IMR-90 (cell line): ENCODE measurements around the gene PLXND1. TPM values are rescaled to one million over a fixed set of nuclear protein-coding genes. Genes with fewer than 3 reads are reported as not detected.

Source experiments
- ATAC-seq: fragments of 200-7000 bp; cut with Tn5 transposase; 2 replicates; pipeline ENCODE4 v1.9.1; 2020; ENCODE audit warnings: low read depth, mild to moderate bottlenecking, moderate library complexity
- BruUV-seq: library from RNA; stranded (reverse); fragments of 400-500 nt; replicated peaks from 2 replicates; lab custom pipeline; 2021; lab: Mats Ljungman, UMichigan
- CTCF ChIA-PET: fragments of 300-600 bp; formaldehyde crosslinking; extraction: SDS; loops from one replicate; lab custom pipeline; 2021; ENCODE audit warnings: antibody characterized with exemption; lab: Yijun Ruan, JAX
- POLR2A ChIA-PET: fragments of 300-600 bp; sonication (Branson Sonifier 250); formaldehyde crosslinking; loops from one replicate; lab custom pipeline; 2022; ENCODE audit warnings: antibody characterized with exemption; ENCODE audit not compliant: unreplicated experiment; lab: Charles Lee
- DNase-seq: peaks from one replicate; pipeline ENCODE4 v3.0.0; 2013
- H2AFZ ChIP-seq: replicated peaks from 2 replicates; pipeline ENCODE3; 2013; ENCODE audit warnings: low read length, mild to moderate bottlenecking; ENCODE audit not compliant: poor library complexity
- H2AK5ac ChIP-seq: 2 replicates; pipeline ENCODE4 v1.6.1; 2013; ENCODE audit warnings: low read depth, low read length, inconsistent platforms
- H2AK9ac ChIP-seq: replicated peaks from 2 replicates; pipeline ENCODE3; 2013; ENCODE audit warnings: mild to moderate bottlenecking, low read depth, low read length, moderate library complexity; ENCODE audit not compliant: poor library complexity
- H2BK120ac ChIP-seq: 2 replicates; pipeline ENCODE4 v1.6.1; 2013; ENCODE audit warnings: low read depth, low read length, inconsistent platforms
- H2BK15ac ChIP-seq: 3 replicates; pipeline ENCODE4 v1.6.1; 2013; ENCODE audit warnings: low read depth, low read length, inconsistent platforms
- H2BK20ac ChIP-seq: 2 replicates; pipeline ENCODE4 v1.6.1; 2013; ENCODE audit warnings: low read depth, mild to moderate bottlenecking, inconsistent platforms, low read length, moderate library complexity
- H2BK5ac ChIP-seq: 2 replicates; pipeline ENCODE4 v1.6.1; 2013; ENCODE audit warnings: mild to moderate bottlenecking, low read depth, low read length, inconsistent platforms; ENCODE audit not compliant: poor library complexity, severe bottlenecking
- H3K14ac ChIP-seq: replicated peaks from 2 replicates; pipeline ENCODE4 v1.6.1; 2013; ENCODE audit warnings: low read depth, low read length, inconsistent platforms
- H3K18ac ChIP-seq: 2 replicates; pipeline ENCODE4 v1.6.1; 2013; ENCODE audit warnings: low read depth, low read length, control low read depth
- H3K23ac ChIP-seq: 2 replicates; pipeline ENCODE4 v1.6.1; 2013; ENCODE audit warnings: low read depth, low read length, inconsistent platforms
- H3K27ac ChIP-seq: 2 replicates; pipeline ENCODE4 v1.5.1; 2013; ENCODE audit warnings: mild to moderate bottlenecking, control low read depth, low read length; ENCODE audit not compliant: insufficient read depth
- H3K27me3 ChIP-seq: 2 replicates; pipeline ENCODE4 v1.6.1; 2013; ENCODE audit warnings: low read length; ENCODE audit not compliant: control insufficient read depth, insufficient read depth
- H3K36me3 ChIP-seq: 2 replicates; pipeline ENCODE4 v1.6.1; 2013; ENCODE audit warnings: low read length, mixed read lengths; ENCODE audit not compliant: control insufficient read depth, insufficient read depth
- H3K4ac ChIP-seq: 2 replicates; pipeline ENCODE4 v1.6.1; 2013; ENCODE audit warnings: low read depth, low read length, inconsistent platforms
- H3K4me1 ChIP-seq: 2 replicates; pipeline ENCODE4 v1.6.1; 2013; ENCODE audit warnings: low read length, mixed read lengths; ENCODE audit not compliant: control insufficient read depth, insufficient read depth
- H3K4me2 ChIP-seq: 2 replicates; pipeline ENCODE4 v1.6.1; 2013; ENCODE audit warnings: low read depth, mild to moderate bottlenecking, control low read depth, low read length, moderate library complexity
- H3K4me3 ChIP-seq: 2 replicates; pipeline ENCODE4 v1.5.1; 2013; ENCODE audit warnings: low read depth, mild to moderate bottlenecking, control low read depth, low read length, moderate library complexity; ENCODE audit not compliant: insufficient read depth
- H3K56ac ChIP-seq: 2 replicates; pipeline ENCODE4 v1.6.1; 2013; ENCODE audit warnings: low read length, inconsistent platforms; ENCODE audit not compliant: insufficient read depth; ENCODE audit errors: extremely low read depth
- H3K79me1 ChIP-seq, 2 experiments: 2 replicates each; pipeline ENCODE4 v1.6.1; 2013; ENCODE audit warnings: low read length in 2 of 2, inconsistent platforms in 1 of 2, low read depth in 1 of 2
- H3K9ac ChIP-seq: 2 replicates; pipeline ENCODE4 v1.6.1; 2013; ENCODE audit warnings: low read depth, low read length, control low read depth
- H3K9me1 ChIP-seq: 2 replicates; pipeline ENCODE4 v1.6.1; 2013; ENCODE audit warnings: low read length, inconsistent platforms; ENCODE audit not compliant: insufficient read depth
- H3K9me3 ChIP-seq: 2 replicates; pipeline ENCODE4 v1.6.1; 2013; ENCODE audit warnings: low read length; ENCODE audit not compliant: control insufficient read depth, insufficient read depth
- H4K20me1 ChIP-seq: 2 replicates; pipeline ENCODE4 v1.6.1; 2013; ENCODE audit warnings: low read length, inconsistent platforms; ENCODE audit not compliant: insufficient read depth
- H4K5ac ChIP-seq: 2 replicates; pipeline ENCODE4 v1.6.1; 2013; ENCODE audit warnings: mild to moderate bottlenecking, low read depth, low read length, control low read depth
- H4K8ac ChIP-seq, 2 experiments: 2 replicates each; pipeline ENCODE4 v1.6.1; 2013; ENCODE audit warnings: low read depth in 2 of 2, low read length in 2 of 2, control low read depth in 1 of 2, inconsistent platforms in 1 of 2
- H4K91ac ChIP-seq: 2 replicates; pipeline ENCODE4 v1.6.1; 2013; ENCODE audit warnings: low read depth, low read length, inconsistent platforms; ENCODE audit not compliant: insufficient read depth
- BHLHE40 ChIP-seq: fragments of 150-350 bp; IDR thresholded peaks from 2 replicates; pipeline ENCODE4 v1.6.1; 2016; ENCODE audit warnings: mild to moderate bottlenecking, low read depth, low read length
- FOS ChIP-seq: fragments of 150-350 bp; IDR thresholded peaks from 2 replicates; pipeline ENCODE4 v1.6.1; 2016; ENCODE audit warnings: low read depth, low read length
- MAZ ChIP-seq: IDR thresholded peaks from 2 replicates; pipeline ENCODE4 v1.6.1; 2012; ENCODE audit warnings: low read depth, mild to moderate bottlenecking, low read length, improper control_type of control experiment, moderate library complexity, borderline replicate concordance
- WGBS, 2 experiments: methylation state at CpG; one replicate each; pipeline versions ENCODE4 v1.1.5 to v1.1.7; 2013; ENCODE audit warnings: missing lambda C conversion rate in 2 of 2; ENCODE audit not compliant: insufficient read length in 1 of 2; ENCODE audit errors: extremely low coverage in 2 of 2; 5-methylcytosine and 5-hydroxymethylcytosine counted together
- dilution Hi-C: fragments of 300-500 bp; cut with HindIII; formaldehyde crosslinking; loops from one replicate; pipeline ENCODE4 v1.14.3; 2018; ENCODE audit warnings: low sequenced_read_pairs; ENCODE audit not compliant: unreplicated experiment
- in situ Hi-C: fragments of 300-500 bp; cut with MboI; formaldehyde crosslinking; loops from 3 replicates; pipeline ENCODE4 v1.14.3; 2019; ENCODE audit warnings: low sequenced_read_pairs, inconsistent platforms, mixed read lengths
- intact Hi-C: fragments of 100-400 bp; cut with micrococcal nuclease; formaldehyde crosslinking; loops from 2 replicates; pipeline ENCODE4 v1.10.0; 2022
- polyA plus RNA-seq, 3 experiments: library from polyadenylated mRNA; depleted of rRNA; stranded (reverse); fragments of >200 nt; gene quantifications; 2 replicates each; pipeline ENCODE4 v1.2.3, GENCODE V29; 2012; ENCODE audit warnings: low replicate concordance in 1 of 3
- total RNA-seq: library from RNA; depleted of rRNA; stranded (reverse); fragments of >200 nt; gene quantifications from 2 replicates; pipeline ENCODE4 v1.2.3, GENCODE V29; 2012
- TF ChIP-seq, protein P1 (sequence below): conservative IDR thresholded peaks from 2 replicates; pipeline ENCODE4 v1.5.1; 2012; ENCODE audit warnings: mild to moderate bottlenecking, low read depth, low read length, improper control_type of control experiment

The PLXND1 gene
- total and polyA plus RNA-seq, 2 of the 4 experiments (the other 2 are of a cell fraction) = 19.2 to 67.1 TPM

DNA sequence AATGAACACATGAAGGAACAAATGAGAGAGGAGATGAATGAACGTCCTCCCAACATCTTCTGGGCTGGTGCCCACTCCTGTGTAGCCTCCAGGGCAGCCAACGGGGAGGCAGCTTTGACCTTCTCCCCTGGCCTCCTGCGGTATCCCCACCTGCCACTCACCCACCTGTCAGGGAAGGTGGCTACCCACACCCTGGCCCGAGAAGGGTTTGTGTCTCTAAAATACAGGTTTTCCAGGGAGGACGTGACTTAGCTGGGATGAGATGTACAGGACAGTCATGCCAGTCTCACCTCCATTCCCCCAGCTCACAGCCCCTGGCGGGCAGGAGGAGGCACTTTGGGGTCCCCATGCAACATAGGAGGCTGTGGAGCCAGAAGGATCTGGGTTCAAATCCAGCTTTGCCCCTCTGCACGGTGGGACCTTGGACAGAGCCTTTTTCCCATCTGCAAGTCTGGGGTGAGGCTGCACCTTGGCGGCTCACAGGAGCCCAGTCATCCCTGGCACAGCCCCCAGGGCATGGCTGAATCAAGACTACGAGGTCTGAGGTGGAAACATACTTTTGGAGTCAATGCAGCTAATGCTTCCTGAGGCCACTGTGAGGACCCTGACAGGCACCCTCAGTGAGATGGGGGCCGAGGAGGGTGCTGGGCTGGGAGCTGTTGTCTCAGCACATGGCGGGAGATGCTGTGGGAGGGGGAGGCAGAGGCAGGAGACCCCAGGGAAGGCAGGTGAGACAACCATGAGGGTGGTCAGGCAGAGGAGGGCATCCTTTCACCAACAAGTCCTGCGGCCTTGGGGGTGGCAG is 11.1 kb upstream of the PLXND1 start:
- Histone ChIP-seq H4K5ac (no peak overlapping the region), H3K79me1 (no peaks in the 10 kb centered on the region), H4K91ac (no peak overlapping the region), H3K4me3 (no peak overlapping the region), H2BK20ac (no peak overlapping the region), H3K9me3 (no peaks in the 10 kb centered on the region), H3K27me3 (no peaks in the 10 kb centered on the region), H3K14ac (no peak overlapping the region), H3K9ac (no peak overlapping the region), H3K4me1 (peaks cover under 1% of the 10 kb centered on the region), H2AK5ac (peak overlapping the region; percentile 56; the same call in 1 of the 2 replicates), H4K8ac (no peak overlapping the region), H2AFZ (peak overlapping the region; percentile 49), H3K18ac (no peak overlapping the region), H3K4me2 (no peak overlapping the region), H2BK120ac (no peak overlapping the region), H2AK9ac (peak overlapping the region; percentile 42), H3K56ac (no peak overlapping the region), H3K4ac (0 out of 2 replicates have a peak overlapping the region, but pooled peaks have one; percentile 45), H3K9me1 (peaks cover 7% of the 10 kb centered on the region), H3K36me3 (no peaks in the 10 kb centered on the region), H4K20me1 (no peaks in the 10 kb centered on the region), H2BK15ac (no peak overlapping the region; the same call in 2 of the 3 replicates), H3K23ac (no peak overlapping the region), H2BK5ac (no peak overlapping the region), H3K27ac (no peak overlapping the region)
- dilution Hi-C loops (no loop called here), in situ Hi-C loops (loop anchor here (25.0 kb wide), 1 partner anchor 230 kb away; no protein-coding TSS in a partner anchor), intact Hi-C loops (no loop called here)
- WGBS, 2 experiments = 86% methylated on average over 4 of the region's 12 CpGs; no CpG with 5 or more reads in 1 of the 2 experiments
- ChIA-PET POLR2A (no interaction called here), CTCF (no interaction called here)
- no peak for TF ChIP-seq FOS
- TF ChIP-seq MAZ = no peak
- TF ChIP-seq, protein P1, sequence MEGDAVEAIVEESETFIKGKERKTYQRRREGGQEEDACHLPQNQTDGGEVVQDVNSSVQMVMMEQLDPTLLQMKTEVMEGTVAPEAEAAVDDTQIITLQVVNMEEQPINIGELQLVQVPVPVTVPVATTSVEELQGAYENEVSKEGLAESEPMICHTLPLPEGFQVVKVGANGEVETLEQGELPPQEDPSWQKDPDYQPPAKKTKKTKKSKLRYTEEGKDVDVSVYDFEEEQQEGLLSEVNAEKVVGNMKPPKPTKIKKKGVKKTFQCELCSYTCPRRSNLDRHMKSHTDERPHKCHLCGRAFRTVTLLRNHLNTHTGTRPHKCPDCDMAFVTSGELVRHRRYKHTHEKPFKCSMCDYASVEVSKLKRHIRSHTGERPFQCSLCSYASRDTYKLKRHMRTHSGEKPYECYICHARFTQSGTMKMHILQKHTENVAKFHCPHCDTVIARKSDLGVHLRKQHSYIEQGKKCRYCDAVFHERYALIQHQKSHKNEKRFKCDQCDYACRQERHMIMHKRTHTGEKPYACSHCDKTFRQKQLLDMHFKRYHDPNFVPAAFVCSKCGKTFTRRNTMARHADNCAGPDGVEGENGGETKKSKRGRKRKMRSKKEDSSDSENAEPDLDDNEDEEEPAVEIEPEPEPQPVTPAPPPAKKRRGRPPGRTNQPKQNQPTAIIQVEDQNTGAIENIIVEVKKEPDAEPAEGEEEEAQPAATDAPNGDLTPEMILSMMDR = no peak
- no peak for TF ChIP-seq BHLHE40
- BruUV-seq = no TSS peak
- ATAC-seq = no peak
- DNase-seq = no peak
